Motor neuron (in vitro differentiated cells): ENCODE results near the gene XAF1. TPM values are rescaled to one million over a fixed set of nuclear protein-coding genes. Genes with fewer than 3 reads are reported as not detected.

Experiments
- total RNA-seq, 8 experiments: library from RNA; unstranded; fragments of 300-600 nt; gene quantifications; 2 replicates each; pipeline versions ENCODE4 v1.2.3 to v1.2.4, GENCODE V29; 2022

The XAF1 gene
- total RNA-seq, 8 experiments from 2014 or later: 0.27 to 56.7 (median 5.6) TPM; not detected in 1

Other genes starting within 250 kb of the XAF1 start
- gene PITPNM3, start 199.5 kb upstream of the XAF1 start, total RNA-seq: 10 to 100 TPM in 1 of 8 experiments, 1 to 10 TPM in 5, under 1 TPM in 2; 0.31 to 10.1 (median 1.7) TPM
- 10 to 100 TPM; 12.6 to 32.2 (median 19.3) TPM for gene KIAA0753, start 115.3 kb upstream of the XAF1 start, total RNA-seq
- 100 to 1,000 TPM in 3 of 8 experiments, 10 to 100 TPM in 5; 70.5 to 168 (median 94.7) TPM for gene TXNDC17, start 115.0 kb upstream of the XAF1 start, total RNA-seq
- gene MED31, start 104.4 kb upstream of the XAF1 start, total RNA-seq: 10 to 100 TPM; 11.7 to 31.8 (median 18.0) TPM
- gene C17orf100, start 104.3 kb upstream of the XAF1 start, total RNA-seq: 1 to 10 TPM in 7 of 8 experiments, under 1 TPM in 1; 0.56 to 8.9 (median 4.3) TPM
- gene SLC13A5, start 42.7 kb upstream of the XAF1 start, total RNA-seq: under 1 TPM in 7 of 8 experiments, not detected in 1; 0.07 to 0.73 (median 0.17) TPM
- under 1 TPM in 3 of 8 experiments, not detected in 5; 0.20 to 0.76 (median 0.42) TPM for gene FBXO39, start 20.2 kb downstream of the XAF1 start, total RNA-seq
- gene TEKT1, start 75.7 kb downstream of the XAF1 start, total RNA-seq: 10 to 100 TPM in 1 of 8 experiments, under 1 TPM in 4, not detected in 3; 0.05 to 17.0 (median 0.17) TPM
- 1 to 10 TPM in 2 of 8 experiments, under 1 TPM in 4, not detected in 2; 0.23 to 1.6 (median 0.37) TPM for gene ALOX12, start 240.0 kb downstream of the XAF1 start, total RNA-seq